Right lobe of liver (tissue), 4 donors: Measurements from ENCODE around the gene ADCY5.

ENCODE experiments used
- CTCF ChIP-seq, 4 donors: fragments of 200-600 bp in 3 of 4; fragments of 450-650 bp in 1 of 4; IDR thresholded peaks; one replicate each; pipeline versions ENCODE4 v1.5.1 to v1.8.0; 2016 to 2022; ENCODE audit warnings: antibody characterized with exemption in 4 of 4, mild to moderate bottlenecking in 2 of 4
- POLR2A ChIP-seq: fragments of 450-650 bp; IDR thresholded peaks from one replicate; pipeline ENCODE4 v1.6.1; 2017; ENCODE audit warnings: antibody characterized with exemption, mild to moderate bottlenecking
- donor health status: DM: no; HTN: no; CAD: no.
- donor health status: DM: no; HTN: no; CAD: no.
- donor health status: DM: no; HTN: yes; CAD: no.

- TF ChIP-seq CTCF (IDR thresholded peaks at IDR 0.05): no peak
- TF ChIP-seq POLR2A: no peak
These were observed 184.9 kb downstream of the ADCY5 start for GRCh38 chr3:123263941-123264340.
